Tibial artery (tissue), 4 donors: ENCODE data around the gene FTCDNL1.

Experiments used
- DNase-seq, 2 donors: peaks; one replicate each; pipeline ENCODE4 v3.0.0-alpha.2; 2019
- H3K27ac ChIP-seq, 2 donors: fragments of 200-600 bp; sonication (generic) in 1 of 2; 1 replicate in 1 of 2; 2 replicates in 1 of 2; pipeline ENCODE4 v1.5.1; 2018 to 2019; ENCODE audit warnings: mild to moderate bottlenecking in 1 of 2
- H3K27me3 ChIP-seq, 2 donors: fragments of 200-600 bp; sonication (generic) in 1 of 2; one replicate each; pipeline versions ENCODE4 v1.5.1 to v1.6.0; 2016 to 2019
- H3K36me3 ChIP-seq, 3 donors: fragments of 200-600 bp; sonication (generic) in 2 of 3; one replicate each; pipeline ENCODE4 v1.5.1; 2016 to 2019; ENCODE audit warnings: mild to moderate bottlenecking in 2 of 3
- H3K4me1 ChIP-seq, 4 donors: fragments of 200-600 bp; sonication (generic) in 2 of 4; 1 replicate in 3 of 4; 2 replicates in 1 of 4; pipeline ENCODE4 v1.5.1; 2016 to 2019
- H3K4me3 ChIP-seq, 2 donors: fragments of 200-600 bp; sonication (generic) in 1 of 2; 1 replicate in 1 of 2; 2 replicates in 1 of 2; pipeline ENCODE4 v1.5.1; 2018 to 2019; ENCODE audit warnings: mild to moderate bottlenecking in 2 of 2
- H3K9me3 ChIP-seq, 3 donors: fragments of 200-600 bp; sonication (generic) in 1 of 3; one replicate each; pipeline ENCODE4 v1.5.1; 2016 to 2019
- CTCF ChIP-seq, 2 experiments: fragments of 200-600 bp in 1 of 2; fragments of 450-650 bp in 1 of 2; IDR thresholded peaks; one replicate each; pipeline ENCODE4 v1.5.1; 2017 to 2019; ENCODE audit warnings: antibody characterized with exemption in 2 of 2, mild to moderate bottlenecking in 1 of 2, moderate library complexity in 1 of 2
- intact Hi-C: fragments of 100-400 bp; cut with DNase I; formaldehyde crosslinking; loops from one replicate; pipeline ENCODE4 v1.15.0; 2023; ENCODE audit warnings: low total_unique reads

The FTCDNL1 gene

GRCh38 chr2:199754766-199755165 is 96.2 kb downstream of the FTCDNL1 start:
- peaks cover 0 to 10% (median 0%) of the 10 kb centered on the region in 4 donors for H3K4me1 ChIP-seq
- intact Hi-C loops = no loop called here
- no peak for DNase-seq
- no peaks in the 10 kb centered on the region for H3K36me3 ChIP-seq
- no peak overlapping the region for H3K27ac ChIP-seq
- no peaks in the 10 kb centered on the region for H3K9me3 ChIP-seq
- peaks cover 0 to 15% of the 10 kb centered on the region in 2 donors for H3K27me3 ChIP-seq
- H3K4me3 ChIP-seq = no peak overlapping the region
- TF ChIP-seq CTCF (IDR thresholded peaks at IDR 0.05) = no peak

GRCh38 chr2:199751492-199752120 is 99.4 kb downstream of the FTCDNL1 start:
- TF ChIP-seq CTCF (IDR thresholded peaks at IDR 0.05) = no peak
- intact Hi-C loops = no loop called here
- no peaks in the 10 kb centered on the region for H3K4me1 ChIP-seq
- no peak overlapping the region for H3K27ac ChIP-seq
- no peaks in the 10 kb centered on the region for H3K36me3 ChIP-seq
- no peak overlapping the region for H3K4me3 ChIP-seq
- peaks cover 0 to 16% of the 10 kb centered on the region in 2 donors for H3K27me3 ChIP-seq
- no peak for DNase-seq
- no peaks in the 10 kb centered on the region for H3K9me3 ChIP-seq

- Histone ChIP-seq H3K4me1 (no peaks in the 10 kb centered on the region), H3K27ac (no peak overlapping the region), H3K27me3 (peaks cover 0 to 15% of the 10 kb centered on the region in 2 donors), H3K9me3 (no peaks in the 10 kb centered on the region), H3K4me3 (no peak overlapping the region), H3K36me3 (no peaks in the 10 kb centered on the region)
- no peak for DNase-seq
- TF ChIP-seq CTCF (IDR thresholded peaks at IDR 0.05) = no peak
- intact Hi-C loops = loop anchor here (10.0 kb wide), 1 partner anchor 1435 kb away; no protein-coding TSS in a partner anchor
These were observed 101.4 kb downstream of the FTCDNL1 start for GRCh38 chr2:199749571-199749970.

GRCh38 chr2:199744724-199745123 is 106.3 kb downstream of the FTCDNL1 start:
- no peak overlapping the region for H3K4me3 ChIP-seq
- H3K27me3 ChIP-seq = peaks cover 0 to 8% of the 10 kb centered on the region in 2 donors
- H3K36me3 ChIP-seq = no peaks in the 10 kb centered on the region
- no peak overlapping the region for H3K27ac ChIP-seq
- H3K9me3 ChIP-seq = no peaks in the 10 kb centered on the region
- no peak for TF ChIP-seq CTCF (IDR thresholded peaks at IDR 0.05)
- DNase-seq = no peak
- intact Hi-C loops = loop anchor here (10.0 kb wide), 1 partner anchor 1430 kb away; no protein-coding TSS in a partner anchor
- H3K4me1 ChIP-seq = peaks cover 0 to 5% (median 0%) of the 10 kb centered on the region in 4 donors

GRCh38 chr2:199744260-199744659 is 106.7 kb downstream of the FTCDNL1 start:
- H3K27me3 ChIP-seq = peaks cover 0 to 11% of the 10 kb centered on the region in 2 donors
- H3K27ac ChIP-seq = no peak overlapping the region
- no peak overlapping the region for H3K4me3 ChIP-seq
- no peak for TF ChIP-seq CTCF (IDR thresholded peaks at IDR 0.05)
- H3K4me1 ChIP-seq = peaks cover 0 to 6% (median 0%) of the 10 kb centered on the region in 4 donors
- no peaks in the 10 kb centered on the region for H3K9me3 ChIP-seq
- H3K36me3 ChIP-seq = no peaks in the 10 kb centered on the region
- DNase-seq = no peak
- intact Hi-C loops = loop anchor here (10.0 kb wide), 1 partner anchor 1429 kb away; no protein-coding TSS in a partner anchor
